HEK293 (cell line): ENCODE data around the gene CMAS.
"Not testable (repeated sequence)": the region's sequence is repeated elsewhere in the genome, so short reads cannot be mapped to it uniquely, and the experiment has no call there.

ENCODE experiments used
- CTCF ChIA-PET: fragments of 350-600 bp; formaldehyde crosslinking; extraction: SDS; loops from one replicate; lab custom pipeline; 2021; ENCODE audit warnings: antibody characterized with exemption; lab: Yijun Ruan, JAX
- POLR2A ChIA-PET: fragments of 300-600 bp; formaldehyde crosslinking; extraction: SDS; loops from one replicate; lab custom pipeline; 2020; ENCODE audit warnings: antibody characterized with exemption, inconsistent platforms; lab: Yijun Ruan, JAX
- H3K27ac ChIP-seq: fragments of 200-500 bp; sonication (Bioruptor generic); 2 replicates; pipeline ENCODE4 v1.5.1; 2014; ENCODE audit warnings: low read depth, low read length, control low read depth, inconsistent platforms; ENCODE audit errors: extremely low read depth
- H3K36me3 ChIP-seq, 2 experiments: fragments of 200-500 bp in 1 of 2; sonication (Bioruptor generic) in 1 of 2; 1 replicate in 1 of 2; 2 replicates in 1 of 2; pipeline ENCODE4 v1.5.1; 2014 to 2017; ENCODE audit warnings: inconsistent platforms in 2 of 2, low read length in 2 of 2; ENCODE audit not compliant: control insufficient read depth in 2 of 2, insufficient read depth in 1 of 2
- H3K4me1 ChIP-seq: fragments of 200-500 bp; sonication (Bioruptor generic); 2 replicates; pipeline ENCODE4 v1.5.1; 2014; ENCODE audit warnings: mild to moderate bottlenecking, low read length, inconsistent platforms; ENCODE audit not compliant: control insufficient read depth, insufficient read depth
- H3K4me3 ChIP-seq: 2 replicates; pipeline ENCODE4 v1.5.1; 2011; ENCODE audit warnings: low read depth, mild to moderate bottlenecking, control low read depth, low read length, moderate library complexity
- H3K9me3 ChIP-seq: fragments of 200-500 bp; sonication (Bioruptor generic); 2 replicates; pipeline ENCODE4 v1.5.1; 2014; ENCODE audit warnings: low read depth, low read length, inconsistent platforms; ENCODE audit not compliant: control insufficient read depth, insufficient read depth
- EGR2 ChIP-seq: fragments of 450-650 bp; formaldehyde crosslinking; IDR thresholded peaks from 2 replicates; pipeline ENCODE4 v1.5.1; 2016; ENCODE audit warnings: low read depth, missing biosample characterization, missing genetic modification characterization
- KLF9 ChIP-seq: fragments of 450-650 bp; formaldehyde crosslinking; IDR thresholded peaks from 2 replicates; pipeline ENCODE4 v1.5.1; 2016; ENCODE audit warnings: missing biosample characterization, missing genetic modification characterization, low read depth
- SP2 ChIP-seq: fragments of 450-650 bp; formaldehyde crosslinking; IDR thresholded peaks from 2 replicates; pipeline ENCODE4 v1.5.1; 2016; ENCODE audit warnings: missing biosample characterization, missing genetic modification characterization
- TCF7L2 ChIP-seq: IDR thresholded peaks from 2 replicates; pipeline ENCODE4 v1.6.1; 2011; ENCODE audit warnings: low read depth, mild to moderate bottlenecking, inconsistent platforms, low read length, moderate library complexity, borderline replicate concordance
- ZIC2 ChIP-seq: fragments of 450-650 bp; formaldehyde crosslinking; IDR thresholded peaks from 2 replicates; pipeline ENCODE4 v1.5.1; 2016; ENCODE audit warnings: missing biosample characterization, missing genetic modification characterization
- ZNF239 ChIP-seq: fragments of 450-650 bp; formaldehyde crosslinking; IDR thresholded peaks from 2 replicates; pipeline ENCODE4 v1.5.1; 2016; ENCODE audit warnings: missing biosample characterization, missing genetic modification characterization
- ZNF292 ChIP-seq: fragments of 450-650 bp; formaldehyde crosslinking; IDR thresholded peaks from 2 replicates; pipeline ENCODE4 v1.5.1; 2016; ENCODE audit warnings: low read depth, missing biosample characterization, missing genetic modification characterization, borderline replicate concordance
- ZNF324 ChIP-seq: fragments of 450-650 bp; formaldehyde crosslinking; IDR thresholded peaks from 2 replicates; pipeline ENCODE4 v1.5.1; 2016; ENCODE audit warnings: missing biosample characterization, missing genetic modification characterization
- ZNF350 ChIP-seq: fragments of 450-650 bp; formaldehyde crosslinking; IDR thresholded peaks from 2 replicates; pipeline ENCODE4 v1.5.0; 2017; ENCODE audit warnings: missing biosample characterization, mild to moderate bottlenecking, missing genetic modification characterization
- ZNF510 ChIP-seq: fragments of 450-650 bp; formaldehyde crosslinking; IDR thresholded peaks from 2 replicates; pipeline ENCODE4 v1.5.1; 2018; ENCODE audit warnings: mild to moderate bottlenecking, missing genetic modification characterization, missing biosample characterization; ENCODE audit not compliant: insufficient replicate concordance
- ZNF596 ChIP-seq: fragments of 450-650 bp; IDR thresholded peaks from 2 replicates; pipeline ENCODE4 v1.5.0; 2018; ENCODE audit warnings: missing biosample characterization, mild to moderate bottlenecking, missing genetic modification characterization, moderate library complexity
- TF ChIP-seq, protein P1 (sequence below): fragments of 450-650 bp; formaldehyde crosslinking; conservative IDR thresholded peaks from 2 replicates; pipeline ENCODE4 v1.5.1; 2016; ENCODE audit warnings: low read depth, missing biosample characterization, missing genetic modification characterization
- TF ChIP-seq, protein P2 (sequence below): fragments of 450-650 bp; formaldehyde crosslinking; IDR thresholded peaks from 2 replicates; pipeline ENCODE4 v1.5.1; 2016; ENCODE audit warnings: missing biosample characterization, missing genetic modification characterization, low read depth

CMAS gene

DNA sequence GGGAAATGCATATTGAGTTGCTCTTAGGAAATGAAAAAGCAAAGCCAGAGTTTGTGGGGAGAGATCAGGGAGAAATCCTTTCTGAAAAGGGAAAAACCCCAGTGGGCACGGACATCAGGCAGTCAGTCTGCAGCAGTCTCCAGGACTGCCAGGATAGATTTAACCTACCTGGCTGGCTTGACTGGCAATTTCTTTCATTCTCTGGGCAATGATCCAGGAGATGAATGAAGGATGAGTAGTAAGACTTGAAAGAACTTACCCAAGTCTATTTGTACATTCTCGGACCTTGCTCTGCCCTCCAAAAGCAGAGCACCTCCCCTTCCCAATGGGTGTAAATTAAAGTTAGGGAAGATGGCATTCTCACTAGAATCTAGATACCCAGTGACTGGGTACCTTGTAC is 42.9 kb downstream of the CMAS start:
- TF ChIP-seq EGR2 (tag by site-specific recombination): no peak
- TF ChIP-seq TCF7L2: no peak
- no peak for TF ChIP-seq SP2
- TF ChIP-seq ZNF350 (tag by site-specific recombination): no peak
- TF ChIP-seq ZNF510: no peak
- no peak for TF ChIP-seq ZNF324 (tag by site-specific recombination)
- TF ChIP-seq ZNF596 (tag by site-specific recombination): no peak
- no peak for TF ChIP-seq ZNF239 (tag by site-specific recombination)
- Histone ChIP-seq H3K4me3 (no peak overlapping the region), H3K4me1 (no peaks in the 10 kb centered on the region), H3K9me3 (no peaks in the 10 kb centered on the region), H3K27ac (no peak overlapping the region), H3K36me3 (no peaks in the 10 kb centered on the region)
- ChIA-PET CTCF (no interaction called here), POLR2A (no interaction called here)

DNA sequence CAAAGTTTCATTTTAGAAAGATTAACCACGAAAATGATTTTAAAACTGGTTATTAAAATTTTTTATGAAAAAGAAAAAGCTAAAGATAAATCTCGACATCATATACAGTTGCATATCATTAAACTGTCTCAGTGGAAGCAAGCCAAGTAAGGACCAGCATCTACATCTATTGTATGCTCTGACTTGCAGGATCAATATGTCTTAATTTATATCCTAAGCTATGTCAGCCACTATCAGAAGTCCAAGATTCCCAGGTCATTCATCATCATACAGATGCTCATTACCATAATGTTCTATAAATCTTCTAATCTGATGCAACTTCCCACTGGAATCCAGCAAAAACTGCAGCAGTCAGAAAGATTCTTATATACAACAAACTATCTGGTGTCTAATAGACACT is 43.5 kb downstream of the CMAS start:
- no peak overlapping the region for H3K4me3 ChIP-seq
- no peak overlapping the region for H3K27ac ChIP-seq
- no peaks in the 10 kb centered on the region for H3K4me1 ChIP-seq
- H3K36me3 ChIP-seq: no peaks in the 10 kb centered on the region
- H3K9me3 ChIP-seq: no peaks in the 10 kb centered on the region
- POLR2A ChIA-PET: no interaction called here
- TF ChIP-seq KLF9 (tag by site-specific recombination): no peak
- no peak for TF ChIP-seq ZNF292 (tag by site-specific recombination)
- no peak for TF ChIP-seq ZIC2
- TF ChIP-seq, protein P1, sequence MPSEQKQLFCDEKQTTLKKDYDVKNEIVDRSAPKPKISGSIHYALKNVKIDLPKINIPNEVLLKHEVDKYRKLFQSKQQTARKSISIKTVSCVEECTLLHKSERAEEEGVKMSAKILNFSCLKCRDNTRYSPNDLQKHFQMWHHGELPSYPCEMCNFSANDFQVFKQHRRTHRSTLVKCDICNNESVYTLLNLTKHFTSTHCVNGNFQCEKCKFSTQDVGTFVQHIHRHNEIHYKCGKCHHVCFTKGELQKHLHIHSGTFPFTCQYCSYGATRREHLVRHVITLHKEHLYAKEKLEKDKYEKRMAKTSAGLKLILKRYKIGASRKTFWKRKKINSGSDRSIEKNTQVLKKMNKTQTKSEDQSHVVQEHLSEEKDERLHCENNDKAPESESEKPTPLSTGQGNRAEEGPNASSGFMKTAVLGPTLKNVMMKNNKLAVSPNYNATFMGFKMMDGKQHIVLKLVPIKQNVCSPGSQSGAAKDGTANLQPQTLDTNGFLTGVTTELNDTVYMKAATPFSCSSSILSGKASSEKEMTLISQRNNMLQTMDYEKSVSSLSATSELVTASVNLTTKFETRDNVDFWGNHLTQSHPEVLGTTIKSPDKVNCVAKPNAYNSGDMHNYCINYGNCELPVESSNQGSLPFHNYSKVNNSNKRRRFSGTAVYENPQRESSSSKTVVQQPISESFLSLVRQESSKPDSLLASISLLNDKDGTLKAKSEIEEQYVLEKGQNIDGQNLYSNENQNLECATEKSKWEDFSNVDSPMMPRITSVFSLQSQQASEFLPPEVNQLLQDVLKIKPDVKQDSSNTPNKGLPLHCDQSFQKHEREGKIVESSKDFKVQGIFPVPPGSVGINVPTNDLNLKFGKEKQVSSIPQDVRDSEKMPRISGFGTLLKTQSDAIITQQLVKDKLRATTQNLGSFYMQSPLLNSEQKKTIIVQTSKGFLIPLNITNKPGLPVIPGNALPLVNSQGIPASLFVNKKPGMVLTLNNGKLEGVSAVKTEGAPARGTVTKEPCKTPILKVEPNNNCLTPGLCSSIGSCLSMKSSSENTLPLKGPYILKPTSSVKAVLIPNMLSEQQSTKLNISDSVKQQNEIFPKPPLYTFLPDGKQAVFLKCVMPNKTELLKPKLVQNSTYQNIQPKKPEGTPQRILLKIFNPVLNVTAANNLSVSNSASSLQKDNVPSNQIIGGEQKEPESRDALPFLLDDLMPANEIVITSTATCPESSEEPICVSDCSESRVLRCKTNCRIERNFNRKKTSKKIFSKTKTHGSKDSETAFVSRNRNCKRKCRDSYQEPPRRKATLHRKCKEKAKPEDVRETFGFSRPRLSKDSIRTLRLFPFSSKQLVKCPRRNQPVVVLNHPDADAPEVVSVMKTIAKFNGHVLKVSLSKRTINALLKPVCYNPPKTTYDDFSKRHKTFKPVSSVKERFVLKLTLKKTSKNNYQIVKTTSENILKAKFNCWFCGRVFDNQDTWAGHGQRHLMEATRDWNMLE (tag by site-specific recombination): no peak
- CTCF ChIA-PET: no interaction called here

DNA sequence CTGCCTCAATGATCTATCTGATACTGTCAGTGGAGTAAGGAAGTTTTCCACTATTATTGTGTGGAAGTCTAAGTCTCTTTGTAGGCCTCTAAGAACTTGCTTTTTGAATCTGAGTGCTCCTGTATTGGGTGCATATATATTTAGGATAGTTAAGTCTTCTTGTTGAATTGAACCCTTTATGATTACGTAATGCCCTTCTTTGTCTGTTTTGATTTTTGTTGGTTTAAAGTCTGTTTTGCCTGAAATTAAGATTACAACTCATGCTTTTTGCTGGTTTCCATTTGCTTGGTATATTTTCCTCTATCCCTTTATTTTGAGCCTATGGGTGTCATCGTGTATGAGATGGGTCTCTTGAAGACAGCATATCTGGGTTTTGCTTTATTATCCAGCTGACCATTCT is 53.0 kb downstream of the CMAS start:
- POLR2A ChIA-PET, H3K4me3 ChIP-seq, H3K4me1 ChIP-seq, H3K27ac ChIP-seq, H3K36me3 ChIP-seq, H3K9me3 ChIP-seq: not testable (repeated sequence)
- CTCF ChIA-PET: interaction anchor here (0.5 to 1.4 kb wide), 2 partner anchors 344 to 361 kb away, joined by 3 to 11 read pairs; no protein-coding TSS in a partner anchor
- TF ChIP-seq, protein P2, sequence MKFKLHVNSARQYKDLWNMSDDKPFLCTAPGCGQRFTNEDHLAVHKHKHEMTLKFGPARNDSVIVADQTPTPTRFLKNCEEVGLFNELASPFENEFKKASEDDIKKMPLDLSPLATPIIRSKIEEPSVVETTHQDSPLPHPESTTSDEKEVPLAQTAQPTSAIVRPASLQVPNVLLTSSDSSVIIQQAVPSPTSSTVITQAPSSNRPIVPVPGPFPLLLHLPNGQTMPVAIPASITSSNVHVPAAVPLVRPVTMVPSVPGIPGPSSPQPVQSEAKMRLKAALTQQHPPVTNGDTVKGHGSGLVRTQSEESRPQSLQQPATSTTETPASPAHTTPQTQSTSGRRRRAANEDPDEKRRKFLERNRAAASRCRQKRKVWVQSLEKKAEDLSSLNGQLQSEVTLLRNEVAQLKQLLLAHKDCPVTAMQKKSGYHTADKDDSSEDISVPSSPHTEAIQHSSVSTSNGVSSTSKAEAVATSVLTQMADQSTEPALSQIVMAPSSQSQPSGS (tag by site-specific recombination): peak; percentile 65
